ENCODE measurements around the gene SORCS2.

Gene SORCS2

GRCh38 chr4:7463566-7464258 is 271.4 kb downstream of the SORCS2 start:
- Histone ChIP-seq H3K9me3 (ENCODE audit: control insufficient read depth, insufficient read depth, low read depth, low read length) (peaks cover 14% of the 10 kb centered on the region), H3K4me1 (ENCODE audit: control insufficient read depth, insufficient read depth, low read length) (peaks cover 21% of the 10 kb centered on the region; the same call in 1 of the 2 replicates), H3K27ac (ENCODE audit: low read depth, low read length) (no peak overlapping the region), H3K9ac (ENCODE audit: low read length) (no peak overlapping the region), H3K4me3 (ENCODE audit: low read depth, low read length) (no peak overlapping the region), H3K27me3 (ENCODE audit: control insufficient read depth, insufficient read depth, low read length) (no peaks in the 10 kb centered on the region), H3K36me3 (ENCODE audit: control insufficient read depth, insufficient read depth, low read length) (no peaks in the 10 kb centered on the region)

GRCh38 chr4:7464259-7464655 is 271.9 kb downstream of the SORCS2 start:
- Histone ChIP-seq H3K9me3 (ENCODE audit: control insufficient read depth, insufficient read depth, low read depth, low read length) (peaks cover 14% of the 10 kb centered on the region), H3K36me3 (ENCODE audit: control insufficient read depth, insufficient read depth, low read length) (no peaks in the 10 kb centered on the region), H3K27ac (ENCODE audit: low read depth, low read length) (no peak overlapping the region), H3K9ac (ENCODE audit: low read length) (no peak overlapping the region), H3K4me3 (ENCODE audit: low read depth, low read length) (no peak overlapping the region), H3K27me3 (ENCODE audit: control insufficient read depth, insufficient read depth, low read length) (no peaks in the 10 kb centered on the region), H3K4me1 (ENCODE audit: control insufficient read depth, insufficient read depth, low read length) (peaks cover 21% of the 10 kb centered on the region; the same call in 1 of the 2 replicates)

GRCh38 chr4:7465017-7465416 is 272.7 kb downstream of the SORCS2 start:
- no peak overlapping the region for H3K27ac ChIP-seq (ENCODE audit: low read depth, low read length)
- H3K4me1 ChIP-seq (ENCODE audit: control insufficient read depth, insufficient read depth, low read length), result peaks cover 21% of the 10 kb centered on the region; the same call in 1 of the 2 replicates
- H3K36me3 ChIP-seq (ENCODE audit: control insufficient read depth, insufficient read depth, low read length), result no peaks in the 10 kb centered on the region
- H3K4me3 ChIP-seq (ENCODE audit: low read depth, low read length), result no peak overlapping the region
- no peak overlapping the region for H3K9ac ChIP-seq (ENCODE audit: low read length)
- peaks cover 14% of the 10 kb centered on the region for H3K9me3 ChIP-seq (ENCODE audit: control insufficient read depth, insufficient read depth, low read depth, low read length)
- H3K27me3 ChIP-seq (ENCODE audit: control insufficient read depth, insufficient read depth, low read length), result no peaks in the 10 kb centered on the region

GRCh38 chr4:7466215-7466614 is 273.9 kb downstream of the SORCS2 start:
- H3K27ac ChIP-seq (ENCODE audit: low read depth, low read length), result no peak overlapping the region
- H3K27me3 ChIP-seq (ENCODE audit: control insufficient read depth, insufficient read depth, low read length), result no peaks in the 10 kb centered on the region
- peaks cover 14% of the 10 kb centered on the region for H3K9me3 ChIP-seq (ENCODE audit: control insufficient read depth, insufficient read depth, low read depth, low read length)
- H3K4me1 ChIP-seq (ENCODE audit: control insufficient read depth, insufficient read depth, low read length), result peaks cover 21% of the 10 kb centered on the region; the same call in 1 of the 2 replicates
- H3K36me3 ChIP-seq (ENCODE audit: control insufficient read depth, insufficient read depth, low read length), result no peaks in the 10 kb centered on the region
- no peak overlapping the region for H3K4me3 ChIP-seq (ENCODE audit: low read depth, low read length)
- H3K9ac ChIP-seq (ENCODE audit: low read length), result no peak overlapping the region

GRCh38 chr4:7466904-7467303 is 274.6 kb downstream of the SORCS2 start:
- H3K9me3 ChIP-seq (ENCODE audit: control insufficient read depth, insufficient read depth, low read depth, low read length), result peaks cover 14% of the 10 kb centered on the region
- H3K4me3 ChIP-seq (ENCODE audit: low read depth, low read length), result no peak overlapping the region
- peaks cover 14% of the 10 kb centered on the region; the same call in 1 of the 2 replicates for H3K4me1 ChIP-seq (ENCODE audit: control insufficient read depth, insufficient read depth, low read length)
- no peaks in the 10 kb centered on the region for H3K36me3 ChIP-seq (ENCODE audit: control insufficient read depth, insufficient read depth, low read length)
- H3K27me3 ChIP-seq (ENCODE audit: control insufficient read depth, insufficient read depth, low read length), result no peaks in the 10 kb centered on the region
- H3K9ac ChIP-seq (ENCODE audit: low read length), result no peak overlapping the region
- H3K27ac ChIP-seq (ENCODE audit: low read depth, low read length), result no peak overlapping the region

- Histone ChIP-seq H3K4me1 (ENCODE audit: control insufficient read depth, insufficient read depth, low read length) (peaks cover 13% of the 10 kb centered on the region; the same call in 1 of the 2 replicates), H3K27ac (ENCODE audit: low read depth, low read length) (no peak overlapping the region), H3K9ac (ENCODE audit: low read length) (no peak overlapping the region), H3K27me3 (ENCODE audit: control insufficient read depth, insufficient read depth, low read length) (no peaks in the 10 kb centered on the region), H3K36me3 (ENCODE audit: control insufficient read depth, insufficient read depth, low read length) (no peaks in the 10 kb centered on the region), H3K4me3 (ENCODE audit: low read depth, low read length) (no peak overlapping the region), H3K9me3 (ENCODE audit: control insufficient read depth, insufficient read depth, low read depth, low read length) (peaks cover 14% of the 10 kb centered on the region)
Observed at GRCh38 chr4:7467471-7467870, 275.1 kb downstream of the SORCS2 start.

GRCh38 chr4:7469023-7469422 is 276.7 kb downstream of the SORCS2 start:
- Histone ChIP-seq H3K36me3 (ENCODE audit: control insufficient read depth, insufficient read depth, low read length) (no peaks in the 10 kb centered on the region), H3K27ac (ENCODE audit: low read depth, low read length) (no peak overlapping the region), H3K9me3 (ENCODE audit: control insufficient read depth, insufficient read depth, low read depth, low read length) (peaks cover 14% of the 10 kb centered on the region), H3K27me3 (ENCODE audit: control insufficient read depth, insufficient read depth, low read length) (no peaks in the 10 kb centered on the region), H3K4me1 (ENCODE audit: control insufficient read depth, insufficient read depth, low read length) (peaks cover 12% of the 10 kb centered on the region; the same call in 1 of the 2 replicates), H3K9ac (ENCODE audit: low read length) (no peak overlapping the region), H3K4me3 (ENCODE audit: low read depth, low read length) (no peak overlapping the region)

- Histone ChIP-seq H3K9ac (ENCODE audit: low read length) (no peak overlapping the region), H3K27ac (ENCODE audit: low read depth, low read length) (no peak overlapping the region), H3K27me3 (ENCODE audit: control insufficient read depth, insufficient read depth, low read length) (no peaks in the 10 kb centered on the region), H3K36me3 (ENCODE audit: control insufficient read depth, insufficient read depth, low read length) (no peaks in the 10 kb centered on the region), H3K9me3 (ENCODE audit: control insufficient read depth, insufficient read depth, low read depth, low read length) (peaks cover 14% of the 10 kb centered on the region), H3K4me3 (ENCODE audit: low read depth, low read length) (no peak overlapping the region), H3K4me1 (ENCODE audit: control insufficient read depth, insufficient read depth, low read length) (peaks cover 8% of the 10 kb centered on the region; the same call in 1 of the 2 replicates)
Observed at GRCh38 chr4:7470111-7470510, 277.8 kb downstream of the SORCS2 start.

- Histone ChIP-seq H3K9ac (ENCODE audit: low read length) (no peak overlapping the region), H3K27me3 (ENCODE audit: control insufficient read depth, insufficient read depth, low read length) (no peaks in the 10 kb centered on the region), H3K4me1 (ENCODE audit: control insufficient read depth, insufficient read depth, low read length) (peaks cover 8% of the 10 kb centered on the region; the same call in 1 of the 2 replicates), H3K9me3 (ENCODE audit: control insufficient read depth, insufficient read depth, low read depth, low read length) (peaks cover 13% of the 10 kb centered on the region), H3K36me3 (ENCODE audit: control insufficient read depth, insufficient read depth, low read length) (no peaks in the 10 kb centered on the region), H3K27ac (ENCODE audit: low read depth, low read length) (no peak overlapping the region), H3K4me3 (ENCODE audit: low read depth, low read length) (no peak overlapping the region)
Observed at GRCh38 chr4:7470522-7471128, 278.3 kb downstream of the SORCS2 start.

- Histone ChIP-seq H3K36me3 (ENCODE audit: control insufficient read depth, insufficient read depth, low read length) (no peaks in the 10 kb centered on the region), H3K9ac (ENCODE audit: low read length) (no peak overlapping the region), H3K27ac (ENCODE audit: low read depth, low read length) (no peak overlapping the region), H3K4me3 (ENCODE audit: low read depth, low read length) (no peak overlapping the region), H3K9me3 (ENCODE audit: control insufficient read depth, insufficient read depth, low read depth, low read length) (no peaks in the 10 kb centered on the region), H3K4me1 (ENCODE audit: control insufficient read depth, insufficient read depth, low read length) (peaks cover 8% of the 10 kb centered on the region; the same call in 1 of the 2 replicates), H3K27me3 (ENCODE audit: control insufficient read depth, insufficient read depth, low read length) (no peaks in the 10 kb centered on the region)
Observed at GRCh38 chr4:7472442-7473013, 280.2 kb downstream of the SORCS2 start.

- Histone ChIP-seq H3K4me3 (ENCODE audit: low read depth, low read length) (no peak overlapping the region), H3K4me1 (ENCODE audit: control insufficient read depth, insufficient read depth, low read length) (peaks cover 8% of the 10 kb centered on the region; the same call in 1 of the 2 replicates), H3K9me3 (ENCODE audit: control insufficient read depth, insufficient read depth, low read depth, low read length) (no peaks in the 10 kb centered on the region), H3K27me3 (ENCODE audit: control insufficient read depth, insufficient read depth, low read length) (no peaks in the 10 kb centered on the region), H3K9ac (ENCODE audit: low read length) (no peak overlapping the region), H3K27ac (ENCODE audit: low read depth, low read length) (no peak overlapping the region), H3K36me3 (ENCODE audit: control insufficient read depth, insufficient read depth, low read length) (no peaks in the 10 kb centered on the region)
Observed at GRCh38 chr4:7473081-7473480, 280.7 kb downstream of the SORCS2 start.
